ENCODE measurements around the gene ATG4C. TPM values are rescaled to one million over a fixed set of nuclear protein-coding genes. Genes with fewer than 3 reads are reported as not detected.
A peak's percentile ranks its signal among the peaks of the same experiment; 100 is the strongest.
"Not testable (repeated sequence)": the region's sequence is repeated elsewhere in the genome, so short reads cannot be mapped to it uniquely, and the experiment has no call there.

ATG4C gene
- total RNA-seq: 10 to 100 TPM; 12.6 to 14.5 TPM

GRCh38 chr1:62783736-62784508 is at the start of gene ATG4C:
Gene ATG4C (plus strand): TSS chr1:62784132. CDS start chr1:62803787, 19,655 bp downstream.
- Mint-ChIP-seq H3K9me3 (no peaks in the 10 kb centered on the region), H3K27ac (no peak within 1 kb of the TSS), H3K4me1 (ENCODE audit: low read depth) (peaks cover 12% of the 10 kb centered on the region), H3K27me3 (ENCODE audit: low read depth) (peaks cover 10% of the 10 kb centered on the region), H3K36me3 (ENCODE audit: insufficient read depth in 2 of 2) (no peaks in the 10 kb centered on the region), H3K4me3 (no peak within 1 kb of the TSS)
- peak; percentile 91 to 94 for DNase-seq
- peak; percentile 97 to 98 for ATAC-seq (replicated peaks in 1 of 2)

DNA sequence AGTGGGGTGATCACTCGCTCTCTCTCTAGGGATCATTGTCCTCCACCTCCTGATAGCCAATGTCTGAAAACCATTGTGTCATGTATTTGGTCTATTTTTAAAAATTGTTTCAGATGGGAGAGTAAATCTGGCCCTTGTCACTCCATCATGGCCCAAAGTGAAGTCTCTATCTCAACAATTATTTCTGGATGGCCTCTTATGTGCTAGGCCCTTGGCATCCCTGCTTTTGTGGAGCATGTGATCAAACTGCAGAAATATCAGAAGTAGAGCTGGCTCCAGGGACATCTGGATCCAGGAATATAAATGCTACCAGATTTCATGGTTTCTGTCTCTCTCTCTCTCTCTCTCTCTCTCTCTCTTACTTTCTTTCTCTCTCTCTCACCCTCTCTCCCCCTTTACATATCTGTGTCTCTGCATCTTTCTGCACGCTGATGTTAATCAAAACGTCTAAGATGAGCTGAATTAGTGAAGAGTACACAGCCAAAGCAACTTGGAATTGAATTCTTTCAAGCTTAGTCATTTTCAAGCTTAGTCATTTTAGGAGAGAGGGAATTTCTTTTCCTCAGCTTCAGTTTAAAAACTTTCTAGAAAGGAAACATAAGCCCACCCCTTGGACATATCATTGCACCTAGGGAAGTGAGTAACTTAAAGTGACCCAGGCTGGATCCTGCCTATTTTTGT is 48.3 kb upstream of the ATG4C start:
- ATAC-seq (replicated peaks in 1 of 2): no peak
- Mint-ChIP-seq H3K27ac (no peak overlapping the region), H3K4me1 (ENCODE audit: low read depth) (no peaks in the 10 kb centered on the region)

GRCh38 chr1:62740701-62741100 is 43.2 kb upstream of the ATG4C start:
- H3K36me3 Mint-ChIP-seq (ENCODE audit: insufficient read depth in 2 of 2); H3K9me3 Mint-ChIP-seq; H3K27ac Mint-ChIP-seq; H3K4me1 Mint-ChIP-seq (ENCODE audit: low read depth); ATAC-seq (replicated peaks in 1 of 2); DNase-seq; H3K4me3 Mint-ChIP-seq: not testable (repeated sequence)
- H3K27me3 Mint-ChIP-seq (ENCODE audit: low read depth): peaks cover 13% of the 10 kb centered on the region

More for the DNA sequence above, 48.3 kb upstream of the ATG4C start:
- DNase-seq: no peak
- H3K4me3 Mint-ChIP-seq: no peak overlapping the region
- H3K27me3 Mint-ChIP-seq (ENCODE audit: low read depth): peaks cover 12% of the 10 kb centered on the region
- no peaks in the 10 kb centered on the region for H3K9me3 Mint-ChIP-seq
- H3K36me3 Mint-ChIP-seq (ENCODE audit: insufficient read depth in 2 of 2): no peaks in the 10 kb centered on the region

- Mint-ChIP-seq H3K27me3 (ENCODE audit: low read depth) (peaks cover 8% of the 10 kb centered on the region), H3K36me3 (ENCODE audit: insufficient read depth in 2 of 2) (no peaks in the 10 kb centered on the region), H3K4me1 (ENCODE audit: low read depth) (no peaks in the 10 kb centered on the region), H3K9me3 (no peaks in the 10 kb centered on the region), H3K27ac (no peak overlapping the region), H3K4me3 (no peak overlapping the region)
- no peak for ATAC-seq (replicated peaks in 1 of 2)
- no peak for DNase-seq
These were observed 39.0 kb upstream of the ATG4C start for GRCh38 chr1:62744611-62745577.

GRCh38 chr1:62746086-62746808 is 37.7 kb upstream of the ATG4C start:
- Mint-ChIP-seq H3K9me3 (no peaks in the 10 kb centered on the region), H3K27ac (no peak overlapping the region), H3K4me3 (no peak overlapping the region), H3K27me3 (ENCODE audit: low read depth) (no peaks in the 10 kb centered on the region), H3K36me3 (ENCODE audit: insufficient read depth in 2 of 2) (no peaks in the 10 kb centered on the region), H3K4me1 (ENCODE audit: low read depth) (no peaks in the 10 kb centered on the region)
- no peak for ATAC-seq (replicated peaks in 1 of 2)
- DNase-seq: no peak

DNA sequence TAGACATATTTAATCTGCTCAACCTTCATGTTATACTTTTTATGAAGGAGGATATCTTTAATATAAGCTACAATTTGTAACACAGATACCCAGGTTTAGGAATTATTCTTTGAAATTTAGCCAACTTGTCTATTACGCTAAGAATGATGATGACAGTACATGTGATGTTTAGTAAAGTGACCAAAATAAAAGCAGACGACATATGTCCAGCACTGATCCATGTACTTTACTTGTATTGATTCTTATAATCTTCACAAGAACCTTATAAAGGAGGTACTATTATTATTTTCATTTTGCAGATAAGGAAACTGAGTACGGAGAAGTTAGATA is 37.2 kb upstream of the ATG4C start:
- no peaks in the 10 kb centered on the region for H3K27me3 Mint-ChIP-seq (ENCODE audit: low read depth)
- DNase-seq: no peak
- H3K4me3 Mint-ChIP-seq: no peak overlapping the region
- no peak for ATAC-seq (replicated peaks in 1 of 2)
- H3K27ac Mint-ChIP-seq: no peak overlapping the region
- no peaks in the 10 kb centered on the region for H3K9me3 Mint-ChIP-seq
- no peaks in the 10 kb centered on the region for H3K36me3 Mint-ChIP-seq (ENCODE audit: insufficient read depth in 2 of 2)
- H3K4me1 Mint-ChIP-seq (ENCODE audit: low read depth): no peaks in the 10 kb centered on the region

DNA sequence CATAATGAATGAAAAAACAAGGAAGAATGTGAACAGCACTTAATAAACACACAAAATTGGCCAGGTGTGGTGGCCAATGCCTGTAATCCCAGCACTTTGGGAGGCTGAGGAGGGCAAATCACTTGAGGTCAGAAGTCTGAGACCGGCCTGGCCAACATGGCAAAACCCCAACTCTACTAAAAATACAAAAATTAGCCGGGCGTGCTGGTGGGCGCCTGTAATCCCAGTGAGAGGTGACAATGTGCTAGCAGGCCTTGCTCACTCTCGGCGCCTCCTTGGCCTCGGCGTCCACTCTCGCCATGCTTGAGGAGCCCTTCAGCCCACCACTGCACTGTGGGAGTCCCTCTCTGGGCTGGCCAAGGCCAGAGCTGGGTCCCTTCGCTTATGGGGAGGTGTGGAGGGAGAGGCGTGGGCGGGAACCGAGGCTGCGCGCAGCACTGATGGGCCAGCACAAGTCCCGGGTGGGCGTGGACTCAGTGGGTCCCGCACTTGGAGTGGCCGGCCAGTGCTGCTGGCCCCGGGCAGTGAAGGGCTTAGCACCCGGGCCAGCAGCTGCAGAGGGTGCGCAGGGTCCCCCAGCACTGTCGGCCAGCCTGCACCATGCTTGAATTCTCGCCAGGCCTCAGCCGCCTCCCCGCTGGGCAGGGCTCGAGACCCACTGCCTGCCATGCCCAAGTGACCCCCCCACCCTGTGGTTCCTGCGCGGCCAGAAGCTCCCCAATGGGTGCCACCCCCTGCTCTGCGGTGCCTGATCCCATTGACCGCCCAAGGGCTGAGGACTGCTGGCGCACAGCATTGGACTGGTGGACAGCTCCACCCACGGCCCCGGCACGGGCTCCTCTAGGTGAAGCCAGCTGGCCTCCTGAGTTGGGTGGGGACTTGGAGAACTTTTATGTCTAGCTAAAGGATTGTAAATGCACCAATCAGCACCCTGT is 30.6 kb upstream of the ATG4C start:
- Mint-ChIP-seq H3K27me3 (ENCODE audit: low read depth) (no peaks in the 10 kb centered on the region), H3K4me1 (ENCODE audit: low read depth) (no peaks in the 10 kb centered on the region), H3K4me3 (no peak overlapping the region), H3K27ac (no peak overlapping the region), H3K36me3 (ENCODE audit: insufficient read depth in 2 of 2) (no peaks in the 10 kb centered on the region), H3K9me3 (no peaks in the 10 kb centered on the region)
- ATAC-seq (replicated peaks in 1 of 2) (no peak), DNase-seq (no peak)

DNA sequence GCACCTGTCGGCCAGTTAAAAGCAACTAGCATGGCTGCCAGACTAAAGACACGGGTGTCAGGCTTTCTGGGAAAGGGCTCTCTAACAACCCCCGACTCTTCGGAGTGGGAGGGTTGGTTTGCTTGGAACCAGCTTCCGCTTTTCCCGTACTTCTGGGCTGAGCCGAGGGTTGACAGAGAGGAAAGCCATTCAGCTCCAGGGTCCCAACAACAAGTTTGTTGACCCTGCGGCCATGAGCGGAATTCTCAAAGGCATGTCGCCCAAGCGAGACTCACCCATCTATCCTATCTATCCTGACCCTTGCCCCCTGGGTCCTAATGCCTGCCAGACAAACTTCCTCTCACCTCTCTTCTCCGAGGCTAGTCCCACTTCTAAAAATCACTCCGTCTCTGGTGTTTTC is 29.0 kb upstream of the ATG4C start:
- not testable (repeated sequence) for H3K27ac Mint-ChIP-seq; H3K9me3 Mint-ChIP-seq; H3K27me3 Mint-ChIP-seq (ENCODE audit: low read depth); H3K36me3 Mint-ChIP-seq (ENCODE audit: insufficient read depth in 2 of 2); H3K4me3 Mint-ChIP-seq; ATAC-seq (replicated peaks in 1 of 2); DNase-seq; H3K4me1 Mint-ChIP-seq (ENCODE audit: low read depth)

GRCh38 chr1:62756255-62756884 is 27.6 kb upstream of the ATG4C start:
- not testable (repeated sequence) for H3K9me3 Mint-ChIP-seq; ATAC-seq (replicated peaks in 1 of 2); H3K27me3 Mint-ChIP-seq (ENCODE audit: low read depth); H3K27ac Mint-ChIP-seq; H3K4me1 Mint-ChIP-seq (ENCODE audit: low read depth); H3K36me3 Mint-ChIP-seq (ENCODE audit: insufficient read depth in 2 of 2); H3K4me3 Mint-ChIP-seq; DNase-seq

GRCh38 chr1:62759232-62759875 is 24.6 kb upstream of the ATG4C start:
- H3K27me3 Mint-ChIP-seq (ENCODE audit: low read depth); ATAC-seq (replicated peaks in 1 of 2); H3K9me3 Mint-ChIP-seq; DNase-seq; H3K4me1 Mint-ChIP-seq (ENCODE audit: low read depth); H3K36me3 Mint-ChIP-seq (ENCODE audit: insufficient read depth in 2 of 2); H3K27ac Mint-ChIP-seq; H3K4me3 Mint-ChIP-seq: not testable (repeated sequence)

GRCh38 chr1:62760021-62760782 is 23.7 kb upstream of the ATG4C start:
- not testable (repeated sequence) for H3K27me3 Mint-ChIP-seq (ENCODE audit: low read depth); H3K4me3 Mint-ChIP-seq; ATAC-seq (replicated peaks in 1 of 2); H3K36me3 Mint-ChIP-seq (ENCODE audit: insufficient read depth in 2 of 2); H3K27ac Mint-ChIP-seq; H3K9me3 Mint-ChIP-seq; DNase-seq; H3K4me1 Mint-ChIP-seq (ENCODE audit: low read depth)
